GM19324 (cell line): Measurements from ENCODE around the gene UNC5B.

Experiments
- ATAC-seq: cut with Tn5 transposase; IDR thresholded peaks from one replicate; pipeline ENCODE4 v1.9.1; 2021; ENCODE audit warnings: mild to moderate bottlenecking, moderate library complexity; ENCODE audit not compliant: unreplicated experiment, low FRiP score

UNC5B gene

DNA sequence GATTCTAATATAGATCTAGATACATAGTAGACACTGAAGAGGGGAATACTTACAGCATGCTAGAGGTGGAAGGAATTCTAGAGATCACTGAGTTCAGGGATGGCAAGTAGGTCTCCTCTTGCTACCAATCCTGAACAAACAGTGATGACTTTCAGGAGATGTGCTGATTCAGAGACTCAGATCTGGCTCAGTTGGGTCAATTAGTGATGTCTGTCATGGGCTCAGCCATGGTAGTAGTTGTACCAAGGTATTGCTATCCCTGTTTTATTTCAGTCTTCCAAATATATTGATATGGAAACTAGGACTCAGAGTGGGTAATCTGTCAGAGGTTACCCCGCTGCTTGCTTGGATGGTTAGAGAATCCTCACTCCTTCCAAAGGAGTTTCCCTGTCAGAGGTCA, 38.5 kb downstream of the UNC5B start:
- ATAC-seq = no peak

DNA sequence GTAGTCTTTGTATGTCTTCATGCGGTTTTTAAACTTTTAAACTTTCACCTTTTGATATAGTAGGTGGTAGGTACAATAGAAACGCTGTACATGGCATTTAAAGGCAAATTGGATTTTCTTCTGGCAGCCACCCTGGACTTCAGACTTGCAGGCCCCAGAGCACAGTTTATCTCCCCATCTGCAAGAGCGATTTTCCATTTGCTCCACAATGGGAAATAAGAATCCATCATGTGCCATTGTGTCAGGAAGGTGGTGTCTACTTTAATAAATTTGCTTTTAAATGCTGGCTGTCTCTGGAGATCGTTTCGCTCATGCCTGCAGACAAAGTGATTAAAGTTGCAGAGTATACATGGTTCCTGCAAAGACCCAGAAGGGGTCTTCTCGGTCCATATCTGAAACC, 38.9 kb downstream of the UNC5B start:
- no peak for ATAC-seq

DNA sequence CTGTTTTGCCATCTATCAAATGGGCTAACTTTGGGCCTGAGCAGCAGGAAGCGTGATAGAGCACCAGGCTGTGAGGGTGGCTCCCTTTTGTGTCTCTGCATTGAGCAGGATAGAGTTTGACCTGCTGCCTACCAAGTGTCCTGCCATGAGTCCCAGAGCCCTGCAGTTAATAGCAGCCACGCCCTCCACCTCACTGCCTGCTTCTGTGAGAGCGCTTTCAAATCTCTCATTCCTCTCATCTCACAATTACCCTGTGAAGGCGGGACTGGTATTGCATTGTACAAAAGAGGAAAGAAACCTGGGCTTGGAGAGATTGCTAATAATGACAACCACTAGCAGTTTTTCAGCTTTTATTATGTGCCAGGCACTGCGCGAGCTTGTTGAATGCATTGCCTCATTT, 39.9 kb downstream of the UNC5B start:
- ATAC-seq = no peak

DNA sequence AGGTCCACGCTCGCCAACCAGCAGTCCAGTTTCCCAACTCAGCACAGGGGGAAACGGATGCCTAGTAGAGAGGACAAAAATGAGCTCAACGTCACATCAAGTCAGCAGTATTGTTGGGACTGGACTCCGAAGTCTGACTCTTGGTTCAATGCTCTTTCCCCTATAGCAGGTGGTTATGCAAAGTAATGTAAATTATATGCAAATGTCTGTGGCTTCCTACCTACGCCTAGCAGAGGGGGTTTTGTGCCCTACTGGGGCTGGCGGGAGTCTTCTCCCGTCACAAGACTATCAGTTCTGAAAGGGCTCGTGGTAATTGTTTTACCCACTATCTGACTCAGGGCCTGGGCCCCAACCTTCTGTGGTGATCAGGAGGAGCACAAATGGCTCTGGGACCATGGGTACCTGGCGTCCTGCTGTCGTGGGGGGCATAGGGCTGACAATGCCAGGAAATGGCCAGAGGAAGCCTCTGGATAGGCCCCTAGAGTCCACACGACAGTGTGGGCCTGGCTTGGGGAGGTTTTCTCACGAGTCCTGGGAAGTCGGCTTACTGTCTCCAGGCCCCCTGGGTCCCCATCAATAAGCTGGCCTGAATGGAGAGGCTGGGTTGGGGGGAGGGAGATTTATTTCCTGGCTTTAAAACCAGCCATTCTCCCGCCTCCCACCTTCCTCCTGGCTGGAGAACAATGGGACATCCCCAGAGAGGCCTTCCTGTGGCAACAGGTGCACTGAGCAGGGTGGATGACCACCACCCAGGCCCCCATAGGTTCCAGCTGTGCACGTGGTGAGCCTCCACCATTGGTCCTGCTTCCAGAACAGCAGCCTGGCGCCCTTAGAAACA, 41.8 kb downstream of the UNC5B start:
- ATAC-seq = no peak

DNA sequence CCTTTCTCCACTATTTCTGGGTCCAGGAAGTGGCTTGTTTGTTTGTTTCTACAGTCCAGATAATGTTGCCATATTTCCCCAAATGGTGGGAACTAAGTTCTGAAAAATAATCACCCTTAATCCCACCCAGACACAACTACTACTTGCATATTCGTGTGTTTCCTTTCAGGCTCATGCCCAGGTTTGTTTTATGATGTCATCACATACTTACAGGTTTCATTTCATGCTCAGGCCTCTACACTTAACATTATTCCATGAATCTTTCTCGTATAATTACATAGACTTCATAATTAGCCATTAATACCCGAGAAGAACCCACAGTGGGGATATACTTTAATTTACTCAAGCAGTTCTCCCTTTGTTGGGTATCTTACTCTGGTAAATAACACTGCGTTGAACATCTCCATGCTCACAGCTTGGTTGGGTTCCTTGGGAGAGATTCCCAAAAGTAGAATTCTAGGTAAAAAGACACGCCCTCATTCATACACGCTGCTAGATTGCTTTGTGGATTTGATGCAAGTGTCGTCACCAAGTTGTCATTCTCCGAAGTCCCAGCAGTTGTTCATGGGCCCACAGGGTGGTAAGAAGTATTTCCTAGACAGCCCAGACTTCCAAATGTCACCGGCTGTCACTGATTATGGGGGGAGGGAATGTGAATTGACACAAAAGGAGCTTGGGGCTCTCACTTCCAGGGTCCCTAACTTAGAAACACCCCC, 42.6 kb downstream of the UNC5B start:
- no peak for ATAC-seq

DNA sequence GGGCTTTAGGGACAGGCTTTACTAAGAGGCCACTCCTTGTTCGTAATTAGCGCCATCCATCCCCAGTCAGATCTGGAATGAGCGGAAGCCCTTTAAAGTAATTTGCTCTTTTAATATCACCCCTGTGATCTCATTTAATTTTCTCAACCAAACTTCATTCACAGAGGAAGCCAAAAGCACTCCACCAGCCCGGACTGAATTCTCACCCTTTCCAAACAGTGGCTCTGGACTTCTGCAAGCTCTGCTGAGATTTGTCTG, 43.1 kb downstream of the UNC5B start:
- no peak for ATAC-seq

DNA sequence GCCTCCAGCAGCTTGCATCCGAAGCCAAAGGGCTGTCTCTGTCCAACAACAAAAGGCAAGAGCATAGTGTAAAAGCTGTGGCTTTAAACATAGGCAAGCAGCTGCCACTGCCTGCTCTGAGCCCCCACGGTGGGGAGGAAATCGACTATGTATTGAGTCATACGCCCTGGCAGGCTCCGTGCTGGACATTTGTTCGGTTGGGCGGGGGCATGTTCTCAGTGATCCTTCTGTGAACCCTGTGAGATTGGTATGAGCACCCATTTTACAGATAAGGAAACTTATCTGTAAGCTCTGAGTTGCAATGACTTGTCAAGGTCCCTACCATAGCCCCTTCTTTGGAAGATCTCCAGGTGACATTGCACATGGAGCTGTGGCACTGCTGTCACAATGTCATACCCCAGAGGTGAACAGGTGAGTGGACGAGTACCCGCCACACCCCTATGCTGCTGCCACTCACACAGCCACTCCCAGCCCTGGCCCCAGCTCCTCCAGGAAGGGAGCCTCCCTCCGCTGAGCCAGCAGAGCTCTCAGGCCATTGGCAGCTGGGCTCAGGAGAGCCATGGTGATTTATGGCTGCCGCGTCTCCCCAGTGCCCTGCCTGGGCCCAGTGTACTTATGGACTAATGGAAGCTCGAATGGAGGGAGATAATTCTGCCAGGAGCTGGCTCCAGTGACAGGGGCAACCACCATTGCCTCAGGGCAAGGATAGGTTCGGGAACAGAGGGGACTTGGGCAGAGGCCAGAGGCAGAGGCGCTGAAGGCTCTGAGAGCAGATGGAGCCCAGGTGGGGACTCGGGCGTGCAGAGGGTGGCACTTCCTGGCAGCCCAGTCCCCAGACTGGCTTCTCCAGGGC, 43.7 kb downstream of the UNC5B start:
- ATAC-seq = no peak

DNA sequence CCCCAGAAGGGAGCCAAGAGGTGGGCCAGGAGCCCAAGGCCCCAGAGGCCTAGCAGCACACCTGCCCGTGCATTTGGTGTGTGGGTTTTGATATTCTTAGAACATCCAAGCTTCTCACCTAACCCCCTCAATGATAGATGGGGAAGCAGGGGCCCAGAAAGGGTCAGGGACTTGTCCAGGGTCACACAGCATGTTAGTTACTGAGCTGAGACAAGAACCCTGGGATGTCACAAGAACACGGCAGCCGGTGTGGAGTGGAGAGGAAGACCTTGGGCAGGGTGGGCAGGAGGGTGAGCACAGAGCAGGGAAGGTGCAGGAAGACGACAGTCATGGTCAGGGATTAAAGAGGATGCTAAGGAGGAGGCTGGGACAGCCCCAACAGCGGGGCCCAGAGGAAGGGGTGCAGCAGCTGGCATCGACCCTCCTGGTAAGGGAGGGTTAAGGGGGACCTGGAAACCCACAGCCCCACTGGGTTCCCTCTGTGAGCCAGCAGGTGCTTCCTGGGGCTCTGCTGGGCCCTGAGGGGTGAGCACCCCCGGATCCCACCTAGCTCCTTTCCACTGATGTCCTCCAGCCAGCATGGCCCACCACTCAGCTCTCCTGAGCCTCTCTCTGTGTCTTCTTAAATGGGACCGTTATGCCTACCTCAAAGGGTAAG, 44.4 kb downstream of the UNC5B start:
- no peak for ATAC-seq

DNA sequence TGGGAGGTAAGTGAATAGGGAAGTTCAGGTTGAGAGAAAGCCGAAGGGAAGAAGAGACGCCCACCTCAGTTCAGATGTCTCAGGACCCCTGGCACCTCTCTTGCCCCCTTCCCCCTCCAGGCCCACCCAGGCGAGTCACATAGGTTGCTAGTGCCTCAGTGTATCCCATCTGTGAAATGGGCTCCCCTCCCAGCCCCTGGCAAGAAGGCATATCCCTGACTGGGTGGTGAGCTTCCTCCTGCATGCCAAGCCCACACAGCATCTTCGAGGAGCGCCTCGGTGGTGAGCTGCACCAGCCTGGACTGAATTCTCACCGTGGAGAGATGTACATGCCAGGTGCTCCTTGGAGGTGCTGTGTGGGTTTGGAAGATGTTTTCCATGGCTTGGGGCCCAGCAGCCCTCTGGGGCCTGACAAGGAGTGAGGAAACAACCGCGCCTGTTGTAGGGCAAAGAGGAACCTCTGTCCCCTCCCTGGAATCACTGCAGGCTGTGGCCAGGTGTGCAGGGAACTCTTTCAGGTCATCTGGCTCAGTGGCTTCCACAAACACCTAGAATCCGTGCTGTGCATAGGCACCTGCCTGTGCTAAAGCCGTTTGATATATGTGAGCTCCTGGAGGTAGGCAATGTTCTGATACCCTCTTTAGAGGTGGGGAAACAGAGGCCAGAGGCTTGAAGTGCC, 45.1 kb downstream of the UNC5B start:
- ATAC-seq = no peak

DNA sequence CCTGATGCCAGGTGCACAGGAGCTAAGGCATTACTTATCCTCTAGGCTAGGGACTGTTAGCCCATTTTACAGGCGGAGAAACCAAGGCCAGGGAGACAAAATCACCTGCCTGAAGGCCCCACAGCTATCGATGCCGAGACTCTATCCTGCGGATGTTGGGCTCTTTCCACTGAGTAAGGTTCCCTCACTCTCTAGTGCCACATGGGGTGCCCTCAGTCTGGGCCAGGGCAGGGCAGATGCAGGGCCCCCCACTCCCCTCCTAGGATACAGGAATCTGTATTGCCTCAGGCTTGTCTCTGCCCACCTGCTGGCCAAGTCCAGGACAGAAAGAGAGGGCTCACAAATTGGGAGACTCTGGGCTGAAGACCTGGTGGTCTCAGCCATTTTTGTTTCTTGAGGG, 45.7 kb downstream of the UNC5B start:
- no peak for ATAC-seq

DNA sequence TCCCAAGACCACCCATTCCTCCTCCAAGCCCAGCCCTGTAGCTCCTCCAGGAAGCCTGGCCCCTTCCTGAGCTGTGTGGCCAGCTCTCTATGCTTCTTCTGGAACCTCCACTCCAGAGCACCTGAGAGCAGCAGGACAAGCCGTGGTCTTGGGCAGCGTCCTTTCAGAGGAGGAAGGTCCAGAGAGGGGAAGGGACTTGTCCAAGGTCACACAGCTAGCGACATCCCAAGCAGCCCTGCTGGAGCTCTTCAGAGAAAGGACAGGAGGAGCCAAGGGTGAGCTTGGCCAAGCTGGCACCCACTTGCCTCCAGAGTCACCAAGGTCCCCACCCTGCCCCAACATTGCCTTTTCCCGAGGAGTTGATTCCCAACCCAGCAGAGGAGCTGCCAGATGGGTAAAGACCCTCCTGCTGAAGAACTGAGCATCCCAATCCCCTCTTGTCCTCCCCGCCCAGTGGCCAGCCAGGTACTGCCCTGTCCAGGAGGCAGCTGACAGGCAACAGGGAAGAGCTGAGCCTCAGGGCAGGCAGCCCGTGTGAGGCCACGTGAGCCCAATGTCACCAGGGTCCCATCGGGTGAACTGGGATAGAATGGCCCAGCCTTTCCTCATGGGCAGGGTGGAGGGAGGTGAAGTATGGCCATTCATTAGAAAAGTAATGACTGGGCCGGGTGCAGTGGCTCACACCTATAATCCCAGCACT, 46.2 kb downstream of the UNC5B start:
- no peak for ATAC-seq

DNA sequence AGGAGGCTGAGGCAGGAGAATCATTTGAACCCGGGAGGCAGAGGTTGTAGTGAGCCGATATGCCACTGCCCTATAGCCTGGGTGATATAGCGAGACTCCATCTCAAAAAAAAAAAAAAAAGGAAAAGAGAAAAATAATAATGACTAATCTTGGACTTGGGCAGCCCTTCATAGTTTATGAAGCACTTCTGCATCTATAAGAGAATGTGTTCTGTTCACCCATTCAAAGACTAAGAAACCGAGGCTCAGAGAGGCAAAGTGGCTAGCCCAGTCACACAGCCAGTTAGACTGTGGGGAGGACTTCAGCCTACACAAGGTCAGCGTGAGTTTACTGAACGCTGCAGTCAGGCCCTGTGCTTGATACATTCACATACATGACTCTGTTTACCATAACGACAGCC, 46.9 kb downstream of the UNC5B start:
- no peak for ATAC-seq

DNA sequence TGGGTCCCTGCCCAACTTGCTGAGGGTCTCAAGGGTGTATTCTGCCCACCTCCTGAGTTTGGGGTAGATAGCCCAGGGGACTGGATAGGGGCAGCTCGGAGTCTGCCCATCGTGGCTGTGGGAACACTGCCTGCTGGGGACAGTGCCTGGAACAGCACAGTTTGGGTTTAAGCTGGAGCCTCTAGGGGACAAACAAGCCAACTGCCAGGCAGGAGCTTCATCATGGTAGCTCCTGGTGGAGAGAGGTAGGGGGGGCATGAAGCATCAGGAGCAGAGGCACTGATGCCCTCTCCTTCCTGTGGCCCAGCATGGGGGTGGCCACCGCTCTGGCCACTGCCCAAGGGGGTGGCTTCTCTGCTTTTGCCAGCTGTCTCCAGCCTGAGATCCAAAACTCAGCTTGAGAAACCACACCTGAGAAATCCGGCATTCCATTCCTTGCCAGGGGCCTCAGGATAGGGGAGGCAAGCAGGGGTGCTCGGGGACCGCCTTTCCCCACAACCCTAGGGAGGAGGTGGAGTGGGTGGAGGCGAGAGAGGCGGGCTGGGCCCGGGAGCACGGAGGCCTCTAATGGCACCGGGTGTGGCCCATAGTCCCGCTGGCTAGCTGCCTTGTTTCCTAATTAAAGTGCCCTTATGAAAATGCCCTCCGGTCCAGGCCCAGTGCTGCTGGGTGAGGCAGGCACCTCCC, 47.6 kb downstream of the UNC5B start:
- ATAC-seq = no peak

DNA sequence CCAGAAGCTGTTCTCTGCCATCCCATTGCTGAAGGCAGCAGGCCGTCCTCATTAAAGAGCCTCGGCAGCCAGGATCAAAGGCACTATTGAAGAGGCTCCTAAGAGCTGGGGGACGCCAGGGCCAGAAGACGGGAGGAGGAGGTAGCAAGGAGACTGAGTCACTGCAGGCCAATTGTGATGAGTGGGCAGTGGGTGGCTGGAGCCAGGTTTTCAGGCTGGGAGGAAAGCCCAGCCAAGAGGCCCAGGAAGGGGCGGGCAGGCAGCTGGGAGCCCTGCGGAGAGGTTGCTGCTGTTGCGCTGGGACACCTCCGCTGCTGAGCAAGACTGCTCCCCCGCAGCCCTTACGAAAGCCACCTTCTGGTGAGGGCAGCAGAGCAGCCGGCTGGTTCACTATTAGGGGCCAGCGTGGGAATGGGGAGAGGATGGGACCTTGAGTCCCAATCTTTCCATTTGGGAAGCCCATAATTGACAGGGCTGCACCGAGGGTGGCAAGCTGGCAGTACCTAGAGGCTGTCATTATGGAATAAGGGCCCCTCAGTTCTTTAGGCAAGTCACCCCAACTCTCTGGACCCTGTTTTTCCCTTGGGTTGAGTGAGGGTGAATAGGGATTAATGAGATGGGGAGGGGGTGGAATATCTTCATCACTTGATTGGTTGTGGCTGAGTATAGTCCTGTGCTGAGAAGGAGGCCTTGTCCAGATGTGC, 48.4 kb downstream of the UNC5B start:
- no peak for ATAC-seq

DNA sequence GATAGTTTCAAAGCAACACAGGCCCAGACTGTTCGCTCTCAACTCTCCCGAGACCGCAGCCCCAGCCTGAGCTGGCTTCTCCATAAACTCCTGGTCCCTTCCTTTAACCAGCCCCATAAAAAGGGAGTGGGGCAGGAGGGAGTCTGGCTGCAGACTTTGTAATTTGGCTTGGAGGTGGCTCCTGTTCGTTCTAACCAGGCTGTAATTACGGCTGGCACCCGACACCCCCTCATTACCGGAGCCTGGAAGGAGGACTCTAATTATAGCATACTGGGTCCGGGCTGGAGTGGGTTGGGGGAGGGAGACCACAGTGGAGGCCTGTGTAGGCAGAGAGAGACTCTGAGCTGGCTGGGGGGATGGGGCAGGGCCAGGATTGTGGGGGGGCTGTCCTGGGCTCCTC, 49.7 kb downstream of the UNC5B start:
- no peak for ATAC-seq

DNA sequence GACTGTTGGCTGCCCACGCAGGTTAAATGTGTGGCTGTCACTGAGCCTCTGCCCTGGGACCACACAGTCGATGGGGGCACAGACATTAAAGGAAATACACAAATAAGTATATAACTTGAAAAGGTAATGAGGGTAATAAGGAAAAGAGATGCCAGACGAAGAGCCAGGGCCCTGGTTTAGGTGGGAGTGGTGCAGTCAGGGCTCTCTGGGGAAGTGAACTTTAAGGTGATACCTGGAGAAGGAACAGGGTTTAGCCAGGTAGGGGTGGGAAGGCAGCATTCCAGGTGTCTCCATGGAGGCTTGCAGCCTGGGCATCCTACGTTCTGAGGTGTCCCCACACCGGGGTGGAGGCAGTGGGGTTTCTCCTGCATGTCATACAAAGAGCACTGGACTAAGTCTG, 50.4 kb downstream of the UNC5B start:
- ATAC-seq = no peak

DNA sequence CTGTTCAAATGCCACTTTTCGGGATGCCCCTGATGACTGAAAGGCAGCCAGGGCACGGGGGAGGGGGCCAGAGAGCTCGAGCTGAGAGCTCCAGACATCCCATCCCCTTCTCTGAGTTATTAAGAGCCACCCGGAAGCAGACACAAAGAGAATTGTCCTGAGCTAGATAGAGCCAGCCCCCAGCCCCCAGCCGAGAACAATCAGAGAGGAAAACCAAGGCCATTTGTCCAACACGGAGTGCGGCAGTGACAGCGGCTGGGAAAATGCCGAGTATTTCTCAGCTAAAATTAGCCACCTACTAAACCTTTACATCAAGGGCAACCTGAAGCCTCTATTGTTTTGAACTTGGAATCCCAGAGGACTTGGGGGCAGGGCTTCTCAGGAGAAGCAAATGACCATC, 51.0 kb downstream of the UNC5B start:
- ATAC-seq = no peak

DNA sequence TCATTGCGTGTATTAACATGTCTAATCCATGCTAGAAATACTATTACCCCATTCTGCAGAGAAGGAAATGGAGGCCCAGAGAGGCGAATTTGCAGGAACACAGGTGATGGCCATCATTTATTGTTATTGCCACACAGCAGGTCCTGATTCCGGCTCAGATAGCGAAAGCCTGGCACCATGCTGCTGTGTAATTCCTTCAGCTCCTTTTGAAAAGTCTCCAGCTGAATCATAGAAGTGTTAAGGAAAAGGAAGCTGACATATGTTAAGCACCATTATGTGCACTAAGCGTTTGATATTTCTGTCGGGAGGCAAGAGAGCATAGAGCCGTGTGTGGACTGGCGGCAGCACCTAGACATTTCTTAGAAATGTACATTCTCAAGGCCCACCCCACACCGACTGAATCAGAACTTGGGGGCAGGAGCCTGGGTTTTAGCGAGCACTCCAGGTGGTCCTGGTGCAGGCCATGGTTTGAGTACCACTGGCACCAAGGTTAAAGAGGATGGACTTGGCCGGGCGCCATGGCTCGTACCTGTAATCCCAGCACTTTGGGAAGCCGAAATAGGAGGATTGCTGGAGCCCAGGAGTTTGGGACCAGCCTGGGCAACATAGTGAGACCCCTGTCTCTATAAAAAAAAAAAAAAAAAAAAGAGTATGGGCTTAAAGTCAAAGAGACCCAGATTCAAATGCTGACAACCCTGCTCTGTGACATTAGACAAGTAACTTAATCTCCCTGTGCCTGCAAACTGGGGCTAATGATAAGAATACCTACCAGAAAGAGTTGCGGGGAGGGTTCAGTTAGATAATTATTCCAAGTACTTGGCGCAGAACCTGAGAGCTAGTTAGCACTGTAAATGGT, 52.2 kb downstream of the UNC5B start:
- ATAC-seq = no peak
